BE2C (cell line): ENCODE measurements around the gene PNPLA1.

Experiments
- DNase-seq: peaks from one replicate; pipeline ENCODE4 v3.0.0-alpha.2; 2020
- H3K27me3 ChIP-seq: fragments of 250-450 bp; sonication (Bioruptor Pico); 2 replicates; pipeline ENCODE4 v1.5.1; 2020; ENCODE audit warnings: mild to moderate bottlenecking
- H3K36me3 ChIP-seq: fragments of 250-450 bp; sonication (Bioruptor Pico); 2 replicates; pipeline ENCODE4 v1.5.1; 2020; ENCODE audit warnings: mild to moderate bottlenecking
- H3K4me1 ChIP-seq: fragments of 250-450 bp; sonication (Bioruptor Pico); 2 replicates; pipeline ENCODE4 v1.5.1; 2020
- H3K4me3 ChIP-seq: 2 replicates; pipeline ENCODE4 v1.5.1; 2011; ENCODE audit warnings: low read depth, low read length
- H3K9me3 ChIP-seq: fragments of 250-450 bp; sonication (Bioruptor Pico); 2 replicates; pipeline ENCODE4 v1.5.1; 2020
- TF ChIP-seq, protein P1 (sequence below): IDR thresholded peaks from 2 replicates; pipeline ENCODE4 v1.5.1; 2012; ENCODE audit warnings: mild to moderate bottlenecking, low read depth, low read length

The PNPLA1 gene

DNA sequence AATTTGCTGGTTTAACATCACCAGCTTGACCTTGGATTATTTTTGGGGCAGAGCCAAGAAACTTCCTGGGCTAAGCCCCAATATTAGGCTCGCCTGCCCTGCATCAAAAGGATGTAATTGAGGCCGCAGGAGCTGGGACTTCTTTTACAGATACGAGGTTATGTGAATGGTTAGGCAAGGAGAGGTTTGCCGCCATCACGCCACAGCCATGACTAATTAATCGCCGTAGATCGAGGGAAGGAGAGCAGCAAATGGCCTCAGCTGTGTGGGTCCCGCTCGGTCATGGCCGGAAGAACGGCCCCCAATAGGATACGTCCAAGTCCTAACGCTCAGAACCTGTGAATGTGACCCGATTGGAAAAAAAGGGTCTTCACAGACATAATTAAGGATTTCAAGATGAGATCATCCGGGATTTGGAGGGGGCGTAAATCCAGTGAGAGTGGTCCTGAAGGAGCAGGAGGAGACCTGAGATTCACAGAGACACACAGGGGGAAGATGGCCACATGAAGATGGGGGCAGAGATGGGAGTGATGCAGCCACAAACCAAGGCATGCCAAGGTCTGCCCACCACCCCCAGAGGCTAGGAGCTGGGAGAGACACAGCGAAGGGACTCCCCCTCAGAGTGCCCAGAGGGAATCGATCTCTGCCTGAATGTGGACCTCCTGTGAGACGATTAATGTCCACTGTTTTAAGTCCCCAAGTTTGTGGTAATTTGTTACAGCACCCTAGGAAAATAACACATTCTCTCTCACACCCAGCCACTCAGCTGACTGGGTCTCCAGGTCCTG lies 76.8 kb downstream of the PNPLA1 start:
- Histone ChIP-seq H3K27me3 (no peaks in the 10 kb centered on the region), H3K36me3 (no peaks in the 10 kb centered on the region), H3K9me3 (no peaks in the 10 kb centered on the region), H3K4me1 (peaks cover 9% of the 10 kb centered on the region; the same call in 1 of the 2 replicates), H3K4me3 (no peak overlapping the region)
- no peak for DNase-seq
- TF ChIP-seq, protein P1, sequence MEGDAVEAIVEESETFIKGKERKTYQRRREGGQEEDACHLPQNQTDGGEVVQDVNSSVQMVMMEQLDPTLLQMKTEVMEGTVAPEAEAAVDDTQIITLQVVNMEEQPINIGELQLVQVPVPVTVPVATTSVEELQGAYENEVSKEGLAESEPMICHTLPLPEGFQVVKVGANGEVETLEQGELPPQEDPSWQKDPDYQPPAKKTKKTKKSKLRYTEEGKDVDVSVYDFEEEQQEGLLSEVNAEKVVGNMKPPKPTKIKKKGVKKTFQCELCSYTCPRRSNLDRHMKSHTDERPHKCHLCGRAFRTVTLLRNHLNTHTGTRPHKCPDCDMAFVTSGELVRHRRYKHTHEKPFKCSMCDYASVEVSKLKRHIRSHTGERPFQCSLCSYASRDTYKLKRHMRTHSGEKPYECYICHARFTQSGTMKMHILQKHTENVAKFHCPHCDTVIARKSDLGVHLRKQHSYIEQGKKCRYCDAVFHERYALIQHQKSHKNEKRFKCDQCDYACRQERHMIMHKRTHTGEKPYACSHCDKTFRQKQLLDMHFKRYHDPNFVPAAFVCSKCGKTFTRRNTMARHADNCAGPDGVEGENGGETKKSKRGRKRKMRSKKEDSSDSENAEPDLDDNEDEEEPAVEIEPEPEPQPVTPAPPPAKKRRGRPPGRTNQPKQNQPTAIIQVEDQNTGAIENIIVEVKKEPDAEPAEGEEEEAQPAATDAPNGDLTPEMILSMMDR: no peak

DNA sequence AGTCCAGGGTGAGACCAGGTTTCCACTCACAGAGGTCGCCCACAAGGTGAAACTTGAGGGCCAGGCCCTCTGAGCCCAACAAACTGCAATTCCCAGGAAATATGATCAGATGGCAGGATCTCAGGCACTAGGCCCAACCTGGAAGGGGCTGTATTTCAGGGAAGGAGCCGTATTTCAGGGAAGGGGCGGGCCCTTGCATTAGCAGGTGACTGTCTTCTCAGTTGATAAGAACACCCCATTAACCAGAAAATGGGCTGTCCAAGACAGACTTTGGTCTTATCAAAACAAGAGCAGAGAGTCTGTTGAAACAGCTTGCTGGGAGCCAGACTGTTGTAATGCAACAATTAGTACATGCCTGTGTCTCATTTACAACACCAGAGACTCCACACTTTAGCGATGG lies 77.8 kb downstream of the PNPLA1 start:
- no peak for DNase-seq
- Histone ChIP-seq H3K4me3 (no peak overlapping the region), H3K4me1 (peaks cover 9% of the 10 kb centered on the region; the same call in 1 of the 2 replicates), H3K9me3 (no peaks in the 10 kb centered on the region), H3K36me3 (no peaks in the 10 kb centered on the region), H3K27me3 (no peaks in the 10 kb centered on the region)
- TF ChIP-seq, protein P1: no peak

DNA sequence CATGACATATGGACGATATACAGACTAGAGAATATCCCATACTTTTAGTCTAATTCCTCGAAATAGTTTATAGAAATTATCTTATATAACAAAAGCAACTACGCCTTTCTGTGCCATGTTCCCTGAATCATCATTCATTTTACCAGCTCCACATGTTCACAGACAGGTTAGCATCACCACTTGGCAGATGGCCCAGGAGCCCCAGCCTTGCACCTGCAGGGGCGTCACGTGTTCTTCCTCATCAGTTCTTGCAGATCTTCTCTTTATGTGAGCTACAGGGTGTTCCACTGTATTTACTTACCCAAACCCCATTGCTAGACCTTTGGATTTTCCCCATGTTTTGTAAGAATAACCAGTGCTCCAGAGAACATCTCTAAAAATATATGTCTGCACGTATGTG lies 79.4 kb downstream of the PNPLA1 start:
- TF ChIP-seq, protein P1: no peak
- peak; percentile 68 for DNase-seq
- H3K4me1 ChIP-seq: peaks cover 9% of the 10 kb centered on the region; the same call in 1 of the 2 replicates
- no peaks in the 10 kb centered on the region for H3K9me3 ChIP-seq
- no peak overlapping the region for H3K4me3 ChIP-seq
- no peaks in the 10 kb centered on the region for H3K36me3 ChIP-seq
- no peaks in the 10 kb centered on the region for H3K27me3 ChIP-seq

DNA sequence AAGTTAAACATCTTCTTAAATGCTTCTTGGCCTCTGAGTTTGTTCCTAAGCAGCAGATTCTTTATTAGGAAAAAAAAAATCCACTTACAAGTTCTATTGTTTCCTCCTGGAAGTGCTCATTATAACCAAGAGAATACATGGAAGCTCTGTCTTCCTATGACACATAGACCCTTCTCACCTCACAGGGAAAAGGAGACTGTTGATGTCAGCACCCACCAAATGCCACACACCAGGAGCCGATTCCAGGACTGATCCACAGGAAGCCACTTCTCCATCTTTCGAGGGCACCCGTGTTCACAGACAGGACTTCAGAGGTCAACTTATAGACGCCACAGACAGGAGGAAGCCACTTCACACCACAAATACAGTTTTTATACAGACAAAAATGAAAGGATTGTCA lies 80.2 kb downstream of the PNPLA1 start:
- no peak overlapping the region for H3K4me3 ChIP-seq
- no peaks in the 10 kb centered on the region for H3K27me3 ChIP-seq
- TF ChIP-seq, protein P1: no peak
- no peak for DNase-seq
- H3K36me3 ChIP-seq: no peaks in the 10 kb centered on the region
- H3K9me3 ChIP-seq: no peaks in the 10 kb centered on the region
- peaks cover 9% of the 10 kb centered on the region; the same call in 1 of the 2 replicates for H3K4me1 ChIP-seq

DNA sequence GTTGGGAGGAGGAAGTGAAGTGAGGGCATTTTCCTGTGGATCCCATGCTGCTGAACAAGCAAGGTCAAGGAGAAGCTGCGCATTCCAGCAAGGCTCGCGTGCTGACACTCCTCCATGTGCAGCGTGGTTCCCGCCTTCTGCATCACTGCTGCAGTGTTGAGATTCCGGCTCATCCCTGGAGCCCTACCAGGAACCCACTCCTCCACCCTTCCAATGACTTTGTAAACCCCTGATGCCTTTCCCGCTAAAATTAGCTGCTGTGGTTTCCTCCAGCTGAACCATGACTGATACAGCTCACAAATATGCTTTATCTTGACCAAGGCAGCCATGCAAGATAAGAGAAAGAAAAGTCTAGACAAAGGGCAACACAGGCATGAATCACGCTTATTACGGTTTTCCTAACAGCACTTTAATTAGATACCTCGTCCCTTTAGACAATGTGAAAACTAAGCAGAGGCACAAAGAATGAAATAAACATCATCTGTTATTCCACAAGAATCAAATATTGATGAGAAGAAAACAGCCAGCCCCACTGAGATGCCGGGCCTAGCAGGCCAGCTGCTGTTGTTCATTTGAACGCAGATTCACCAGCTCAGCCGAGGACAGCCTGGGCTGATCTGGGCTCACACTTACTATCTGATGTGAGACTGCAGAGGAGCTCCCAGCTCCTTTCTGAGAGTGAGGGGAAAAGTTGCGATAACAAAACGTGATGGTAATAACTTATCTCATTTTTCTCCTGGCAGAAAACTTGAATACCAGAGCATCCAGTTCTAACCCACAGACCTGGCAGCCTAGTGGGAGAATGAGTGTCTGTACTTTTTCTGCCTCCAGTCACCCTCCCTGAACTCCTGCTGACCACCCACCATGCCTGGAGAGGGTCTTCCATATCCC lies 81.1 kb downstream of the PNPLA1 start:
- peaks cover 9% of the 10 kb centered on the region; the same call in 1 of the 2 replicates for H3K4me1 ChIP-seq
- TF ChIP-seq, protein P1: no peak
- DNase-seq: no peak
- no peaks in the 10 kb centered on the region for H3K36me3 ChIP-seq
- H3K27me3 ChIP-seq: no peaks in the 10 kb centered on the region
- no peaks in the 10 kb centered on the region for H3K9me3 ChIP-seq
- H3K4me3 ChIP-seq: no peak overlapping the region
